ENCODE results near the gene SAPCD2.
"Not testable (repeated sequence)": the region's sequence is repeated elsewhere in the genome, so short reads cannot be mapped to it uniquely, and the experiment has no call there.

Gene SAPCD2

DNA sequence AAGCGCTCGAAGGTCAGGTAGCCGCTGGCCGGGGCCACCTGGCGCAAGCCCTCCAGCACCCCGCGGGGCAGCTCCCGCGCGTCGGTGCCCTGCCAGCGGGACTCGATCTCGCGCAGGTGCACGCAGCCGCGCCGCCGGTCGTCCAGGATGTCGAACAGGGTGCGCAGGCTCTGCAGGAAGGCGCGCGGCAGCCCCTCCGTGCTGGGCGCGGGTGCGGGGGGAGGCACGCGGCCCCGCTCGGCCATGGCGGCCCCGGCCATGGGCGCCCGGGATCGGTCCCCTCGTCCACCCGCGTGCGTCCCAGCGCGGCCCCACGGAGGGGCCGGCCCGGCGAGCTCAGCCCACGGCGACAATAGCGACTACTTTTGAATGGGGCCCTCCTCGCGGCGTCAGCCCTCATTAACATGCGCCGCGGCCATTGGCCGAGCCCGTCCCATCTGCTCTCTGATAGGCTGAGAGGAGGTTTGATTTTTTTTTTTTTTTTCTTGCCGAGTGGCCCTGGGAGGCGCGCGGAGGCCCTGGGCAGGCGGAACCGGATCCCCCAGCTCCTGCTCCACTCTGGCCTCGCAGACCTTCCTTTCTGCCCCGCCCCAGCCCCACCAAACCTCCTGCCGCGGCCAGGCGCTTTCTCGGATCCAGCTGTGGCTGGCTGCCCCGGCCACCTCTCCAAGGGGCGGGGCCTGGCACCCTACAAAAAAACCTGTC is at the start of gene SAPCD2:
SAPCD2 (minus strand) TSS at position 357 of the 705 bp plus-strand sequence; CDS start at position 260, 97 bp downstream.
- H3K9me2 ChIP-seq (ENCODE audit: low read depth, low read length), result no peaks in the 10 kb centered on the region
- no peaks in the 10 kb centered on the region for H4K20me1 ChIP-seq (ENCODE audit: insufficient read depth, low read length)
- H3K4me2 ChIP-seq (ENCODE audit: low read length), result peak within 1 kb of the TSS; percentile 86
- H3K4me1 ChIP-seq (ENCODE audit: insufficient read depth, low read length, severe bottlenecking), result peaks cover 37% of the 10 kb centered on the region
- peak within 1 kb of the TSS; percentile 87 for H3K9ac ChIP-seq (ENCODE audit: low read length)
- H3F3A ChIP-seq (ENCODE audit: insufficient read depth, low read length), result no peaks in the 10 kb centered on the region
- no peak for TF ChIP-seq CTCF (IDR thresholded peaks at IDR 0.05; ENCODE audit: low read length)
- H3K4me3 ChIP-seq (ENCODE audit: low read depth, low read length, poor library complexity, severe bottlenecking), result peak within 1 kb of the TSS; percentile 75
- H3K79me2 ChIP-seq (ENCODE audit: insufficient read depth, low read length), result peaks cover 6% of the 10 kb centered on the region; the same call in 1 of the 2 replicates
- H2AFZ ChIP-seq (ENCODE audit: low read length), result 0 out of 2 replicates have a peak within 1 kb of the TSS, but pooled peaks have one; percentile 25
- no peaks in the 10 kb centered on the region for H3K9me3 ChIP-seq (ENCODE audit: low read length)
- H3K27ac ChIP-seq (ENCODE audit: low read depth, low read length, poor library complexity, severe bottlenecking), result peak within 1 kb of the TSS; percentile 75
- H3K27me3 ChIP-seq (ENCODE audit: insufficient read depth, low read length), result no peaks in the 10 kb centered on the region
- H3K36me3 ChIP-seq (ENCODE audit: insufficient read depth, low read length), result peaks cover 14% of the 10 kb centered on the region; the same call in 1 of the 2 replicates

DNA sequence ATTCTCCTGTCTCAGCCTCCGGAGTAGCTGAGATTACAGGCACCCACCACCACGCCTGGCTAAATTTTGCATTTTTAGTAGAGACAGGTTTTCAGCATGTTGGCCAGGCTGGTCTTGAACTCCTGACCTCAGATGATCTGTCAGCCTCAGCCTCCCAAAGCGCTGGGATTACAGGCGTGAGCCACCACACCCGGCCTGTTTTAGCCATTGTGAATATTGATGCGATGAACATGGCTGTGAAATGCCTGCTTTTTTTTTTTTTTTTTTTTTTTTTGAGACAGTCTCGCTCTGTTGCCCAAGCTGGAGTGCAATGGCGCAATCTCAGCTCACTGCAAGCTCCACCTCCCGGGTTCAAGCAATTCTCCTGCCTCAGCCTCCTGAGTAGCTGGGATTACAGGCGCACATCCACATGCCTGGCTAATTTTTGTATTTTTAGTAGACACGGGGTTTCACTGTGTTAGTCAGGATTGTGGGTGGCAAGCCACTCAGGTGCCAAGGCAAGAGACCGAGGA is 47.8 kb upstream of the SAPCD2 start:
- H3K9me2 ChIP-seq (ENCODE audit: low read depth, low read length); H3K4me3 ChIP-seq (ENCODE audit: low read depth, low read length, poor library complexity, severe bottlenecking); H3K9ac ChIP-seq (ENCODE audit: low read length); H4K20me1 ChIP-seq (ENCODE audit: insufficient read depth, low read length); H3K9me3 ChIP-seq (ENCODE audit: low read length); H3F3A ChIP-seq (ENCODE audit: insufficient read depth, low read length); H2AFZ ChIP-seq (ENCODE audit: low read length); H3K79me2 ChIP-seq (ENCODE audit: insufficient read depth, low read length); H3K27me3 ChIP-seq (ENCODE audit: insufficient read depth, low read length); H3K4me2 ChIP-seq (ENCODE audit: low read length); H3K27ac ChIP-seq (ENCODE audit: low read depth, low read length, poor library complexity, severe bottlenecking); H3K36me3 ChIP-seq (ENCODE audit: insufficient read depth, low read length): not testable (repeated sequence)
- H3K4me1 ChIP-seq (ENCODE audit: insufficient read depth, low read length, severe bottlenecking), result peaks cover 45% of the 10 kb centered on the region

DNA sequence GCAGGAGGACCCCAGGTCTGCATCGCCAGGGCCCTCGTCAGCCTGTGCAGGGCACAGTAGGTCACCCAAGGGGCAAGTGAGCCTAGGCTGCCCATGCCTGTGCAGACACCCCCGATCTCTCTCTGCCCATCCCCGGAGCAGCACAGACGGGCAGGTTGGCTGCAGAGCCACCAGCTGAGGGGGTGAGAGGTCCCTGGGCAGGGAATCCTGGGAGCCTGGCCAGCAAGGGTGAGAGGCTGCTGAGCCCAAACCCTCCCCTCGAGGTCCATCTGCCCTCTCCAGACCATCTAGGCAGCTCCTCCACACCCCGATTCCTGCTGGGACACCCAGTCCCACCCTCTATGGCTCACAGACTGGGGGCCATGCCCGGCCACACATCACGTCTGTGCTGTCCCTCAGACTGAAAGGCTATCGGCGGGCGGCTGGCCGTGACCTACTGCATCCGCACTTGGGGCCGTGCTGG is 46.9 kb upstream of the SAPCD2 start:
- Histone ChIP-seq H3K79me2 (ENCODE audit: insufficient read depth, low read length) (no peaks in the 10 kb centered on the region), H3K9ac (ENCODE audit: low read length) (no peak overlapping the region), H3K4me3 (ENCODE audit: low read depth, low read length, poor library complexity, severe bottlenecking) (no peak overlapping the region), H3K27ac (ENCODE audit: low read depth, low read length, poor library complexity, severe bottlenecking) (no peak overlapping the region), H3K9me3 (ENCODE audit: low read length) (no peaks in the 10 kb centered on the region), H3K27me3 (ENCODE audit: insufficient read depth, low read length) (no peaks in the 10 kb centered on the region), H2AFZ (ENCODE audit: low read length) (no peak overlapping the region), H3K4me2 (ENCODE audit: low read length) (no peak overlapping the region), H3F3A (ENCODE audit: insufficient read depth, low read length) (no peaks in the 10 kb centered on the region), H3K36me3 (ENCODE audit: insufficient read depth, low read length) (peaks cover 10% of the 10 kb centered on the region), H3K9me2 (ENCODE audit: low read depth, low read length) (no peaks in the 10 kb centered on the region), H3K4me1 (ENCODE audit: insufficient read depth, low read length, severe bottlenecking) (peaks cover 41% of the 10 kb centered on the region), H4K20me1 (ENCODE audit: insufficient read depth, low read length) (no peaks in the 10 kb centered on the region)
- no peak for TF ChIP-seq CTCF (IDR thresholded peaks at IDR 0.05; ENCODE audit: low read length)
- no peak for TF ChIP-seq EZH2 (IDR thresholded peaks at IDR 0.05; ENCODE audit: borderline replicate concordance, low read length)

DNA sequence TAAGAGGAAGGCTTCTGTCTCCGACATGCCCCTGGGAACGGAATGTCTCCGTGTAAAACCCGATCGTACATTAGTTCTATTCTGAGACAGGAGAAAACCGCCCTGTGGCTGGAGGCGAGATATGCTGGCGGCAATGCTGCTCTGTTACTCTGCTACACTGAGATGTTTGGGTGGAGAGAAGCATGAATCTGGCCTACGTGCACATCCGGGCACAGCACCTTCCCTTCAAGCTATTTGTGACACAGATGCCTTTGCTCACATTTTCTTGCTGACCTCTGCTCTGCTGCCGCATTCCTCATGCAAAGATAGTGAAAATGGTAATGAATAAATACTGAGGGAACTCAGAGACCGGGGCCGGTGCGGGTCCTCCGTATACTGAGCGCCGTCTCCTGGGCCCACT is 46.4 kb upstream of the SAPCD2 start:
- Histone ChIP-seq H3K9me2 (ENCODE audit: low read depth, low read length) (no peaks in the 10 kb centered on the region), H3K79me2 (ENCODE audit: insufficient read depth, low read length) (no peaks in the 10 kb centered on the region), H3F3A (ENCODE audit: insufficient read depth, low read length) (no peaks in the 10 kb centered on the region), H3K9ac (ENCODE audit: low read length) (no peak overlapping the region), H3K27ac (ENCODE audit: low read depth, low read length, poor library complexity, severe bottlenecking) (no peak overlapping the region), H3K27me3 (ENCODE audit: insufficient read depth, low read length) (no peaks in the 10 kb centered on the region), H3K4me2 (ENCODE audit: low read length) (no peak overlapping the region), H2AFZ (ENCODE audit: low read length) (no peak overlapping the region), H3K9me3 (ENCODE audit: low read length) (no peaks in the 10 kb centered on the region), H3K4me1 (ENCODE audit: insufficient read depth, low read length, severe bottlenecking) (peaks cover 35% of the 10 kb centered on the region), H4K20me1 (ENCODE audit: insufficient read depth, low read length) (no peaks in the 10 kb centered on the region), H3K36me3 (ENCODE audit: insufficient read depth, low read length) (peaks cover 16% of the 10 kb centered on the region), H3K4me3 (ENCODE audit: low read depth, low read length, poor library complexity, severe bottlenecking) (no peak overlapping the region)
- TF ChIP-seq CTCF (IDR thresholded peaks at IDR 0.05; ENCODE audit: low read length), result no peak
- TF ChIP-seq EZH2 (IDR thresholded peaks at IDR 0.05; ENCODE audit: borderline replicate concordance, low read length), result no peak
